ENCODE results near the gene FZD4.
"Not testable (repeated sequence)": the region's sequence is repeated elsewhere in the genome, so short reads cannot be mapped to it uniquely, and the experiment has no call there.

Gene FZD4

DNA sequence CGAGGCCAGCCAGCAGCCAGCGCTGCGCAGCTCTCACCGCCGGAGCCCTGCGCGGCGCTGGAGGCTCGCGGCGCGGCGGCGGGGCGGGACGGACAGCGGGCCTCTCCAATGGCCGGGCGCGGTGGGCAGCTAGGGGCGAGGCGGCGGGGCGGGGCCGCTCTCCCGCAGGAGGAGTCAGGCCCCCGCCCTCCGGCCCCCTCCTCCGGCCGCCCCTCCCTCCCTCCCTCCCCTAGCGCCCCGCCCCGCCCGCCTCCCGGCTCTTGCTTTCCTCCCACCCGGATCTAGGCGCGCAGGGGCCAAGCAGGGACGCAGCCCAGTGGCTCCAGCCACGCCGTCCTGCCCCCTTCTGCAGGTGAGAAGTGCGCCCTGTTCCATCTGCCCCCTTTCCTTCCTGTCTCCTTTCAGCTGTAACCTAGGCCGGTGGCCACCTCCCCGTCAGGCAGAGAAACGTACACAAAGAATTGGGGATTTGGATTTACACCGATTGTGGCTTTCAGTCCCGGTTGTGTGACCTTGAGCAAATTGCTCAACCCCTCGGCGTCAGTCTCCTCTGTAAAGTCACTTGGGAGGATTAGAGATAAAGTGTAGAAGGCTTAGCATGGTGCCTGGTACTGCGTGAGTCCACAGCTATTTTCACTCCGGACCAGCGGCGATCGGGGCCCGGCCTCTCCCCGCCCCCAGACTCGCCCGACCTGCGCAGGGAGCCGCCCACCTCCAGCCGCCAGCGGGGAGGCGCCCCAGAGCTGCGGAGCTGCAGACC lies at the start of gene FZD4:
TSS of gene FZD4 (minus strand) at position 35 of the 760 bp plus-strand sequence. CDS start 310 bp downstream, outside the sequence.
- DNase-seq (ENCODE audit: low spot score): peak; percentile 99

DNA sequence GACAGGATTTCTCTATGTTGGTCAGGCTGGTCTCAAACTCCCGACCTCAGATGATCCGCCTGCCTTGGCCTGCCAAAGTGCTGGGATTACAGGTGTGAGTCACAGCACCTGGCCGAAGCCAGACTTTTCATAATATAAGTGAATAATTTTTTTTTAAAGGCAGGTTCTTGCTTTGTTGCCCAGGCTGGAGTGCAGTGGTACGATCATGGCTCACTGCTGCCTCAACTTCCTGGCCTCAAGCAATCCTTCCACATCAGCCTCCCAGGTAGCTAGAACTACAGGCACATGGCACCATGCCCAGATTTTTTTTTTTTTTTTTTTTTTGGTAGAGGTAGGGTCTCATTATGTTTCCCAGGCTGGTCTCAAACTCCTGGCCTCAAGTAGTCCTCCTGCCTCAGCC lies 49.1 kb upstream of the FZD4 start:
- not testable (repeated sequence) for DNase-seq (ENCODE audit: low spot score)

DNA sequence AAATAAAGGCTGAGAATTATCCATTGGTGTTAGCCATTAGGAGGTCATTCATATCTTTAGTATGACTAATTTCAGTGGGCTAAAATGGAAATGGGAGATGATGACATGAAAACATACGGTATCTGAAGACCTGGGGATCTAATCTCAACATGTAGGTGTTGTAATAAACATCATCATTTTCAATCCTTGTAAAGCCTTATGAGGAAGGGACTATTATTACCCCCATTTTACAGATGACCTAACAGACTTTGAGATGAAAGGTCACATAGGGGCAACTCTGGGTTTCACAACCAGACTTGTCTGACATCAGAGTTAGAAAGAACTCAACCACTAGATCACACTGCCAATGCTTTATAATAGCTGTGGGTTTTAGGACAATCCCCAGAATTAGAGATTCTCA lies 47.7 kb upstream of the FZD4 start:
- no peak for DNase-seq (ENCODE audit: low spot score)

DNA sequence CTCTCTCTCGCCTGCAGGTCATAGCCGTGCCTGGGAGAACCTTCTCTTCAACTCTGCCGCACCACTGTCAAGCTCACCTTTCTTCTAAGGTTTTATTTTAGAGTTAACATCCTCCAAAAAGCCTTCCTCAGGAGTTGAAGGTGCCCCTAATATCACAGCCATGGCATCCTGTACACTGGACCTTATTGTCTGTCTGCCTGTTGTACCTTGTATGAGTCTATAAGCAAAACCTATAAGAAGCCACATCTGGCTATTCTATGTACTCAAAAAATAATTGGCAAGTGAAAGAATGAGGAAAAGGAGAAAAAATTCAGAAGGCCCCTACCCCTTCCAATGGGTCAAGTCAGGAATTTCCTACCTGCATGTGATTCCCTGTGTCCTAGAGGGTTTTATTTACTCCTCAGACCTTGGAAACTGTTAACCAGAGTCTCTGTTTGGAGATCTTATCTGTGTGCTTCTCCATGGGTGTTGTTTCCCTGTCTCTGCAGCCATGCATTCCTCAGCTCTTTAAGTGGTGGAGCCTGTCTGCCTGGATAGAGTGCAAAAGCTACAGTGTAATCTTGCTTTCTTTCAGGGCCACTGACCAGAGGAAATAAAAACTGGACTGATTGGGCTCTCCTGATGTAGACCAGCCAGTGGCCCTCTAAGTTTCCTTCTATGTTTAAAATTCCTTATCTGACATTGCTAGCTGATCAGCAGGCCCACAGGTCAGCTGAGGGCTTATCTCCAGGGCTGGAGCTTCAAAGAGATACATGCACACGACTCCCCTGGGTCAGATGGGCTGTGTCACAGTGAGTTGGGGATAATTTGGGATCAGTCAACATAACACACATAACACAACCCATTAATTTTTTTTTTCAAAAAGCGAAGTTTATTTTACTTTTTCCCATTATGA lies 44.9 kb upstream of the FZD4 start:
- peak; percentile 19 for DNase-seq (ENCODE audit: low spot score)

DNA sequence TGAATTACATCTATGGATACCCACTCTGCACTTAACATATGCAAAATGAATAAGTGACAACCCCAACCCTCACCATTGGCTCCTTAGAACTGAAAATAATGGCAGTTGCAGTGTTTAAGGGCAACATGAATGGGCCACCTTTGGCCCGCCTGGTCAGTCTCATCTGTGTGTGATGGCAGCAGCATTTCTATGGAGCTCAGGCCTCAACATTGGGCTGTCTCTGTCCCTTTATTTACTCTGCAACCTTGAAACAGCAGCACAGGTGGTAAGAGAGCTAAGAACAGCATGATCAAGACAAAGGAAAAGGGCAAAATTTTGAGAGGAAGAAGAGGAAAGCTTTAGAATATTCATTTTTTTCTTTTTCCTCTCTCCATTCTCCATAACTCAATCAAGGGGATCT lies 44.2 kb upstream of the FZD4 start:
- no peak for DNase-seq (ENCODE audit: low spot score)

DNA sequence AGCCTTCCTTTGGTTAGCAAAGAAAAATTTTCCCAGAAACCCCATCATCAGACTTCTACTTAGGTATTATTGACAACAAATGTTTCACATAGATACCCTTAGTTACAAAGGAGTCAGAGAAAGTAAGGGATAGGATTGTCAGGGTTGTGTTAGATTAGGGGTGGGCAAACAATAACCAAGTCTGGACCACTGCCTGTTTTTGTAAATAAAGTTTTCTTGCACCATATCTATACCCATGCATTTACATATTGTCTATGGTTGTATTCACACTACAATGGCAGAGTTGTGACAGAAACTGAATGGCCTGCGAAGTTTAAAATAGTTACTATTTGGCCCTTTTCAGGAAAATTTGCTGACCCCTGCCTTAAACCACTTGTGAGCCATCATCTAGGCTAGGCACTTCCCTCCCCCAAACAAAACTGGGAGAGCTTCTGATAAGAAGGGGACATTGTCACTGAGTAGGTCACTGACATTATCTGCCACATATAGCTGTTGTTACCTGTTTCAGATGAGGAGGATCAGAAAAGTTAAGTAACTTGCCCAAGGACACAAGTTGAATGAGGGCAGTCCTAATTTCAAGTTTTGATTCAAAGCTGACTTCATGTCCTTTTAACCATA lies 41.9 kb upstream of the FZD4 start:
- no peak for DNase-seq (ENCODE audit: low spot score)

DNA sequence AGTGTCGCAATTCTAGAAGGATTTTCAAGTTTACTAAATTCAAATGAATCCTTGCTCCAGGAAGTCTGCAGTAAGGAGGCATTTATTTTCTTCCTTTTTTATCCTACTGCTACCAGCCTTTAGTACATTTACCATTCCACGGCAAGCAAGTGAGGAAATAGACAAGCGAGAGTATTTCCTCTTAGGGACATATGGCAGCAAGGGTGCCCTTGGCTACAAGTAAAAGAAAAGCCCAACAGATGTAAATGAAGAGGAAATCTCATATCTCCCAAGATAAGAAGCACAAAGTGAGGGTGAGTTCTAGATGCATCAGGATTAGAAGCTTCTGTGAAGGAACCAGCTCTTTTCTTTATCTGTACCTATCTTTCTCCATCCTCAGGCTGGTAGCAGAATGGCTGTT lies 37.8 kb upstream of the FZD4 start:
- DNase-seq (ENCODE audit: low spot score): no peak

DNA sequence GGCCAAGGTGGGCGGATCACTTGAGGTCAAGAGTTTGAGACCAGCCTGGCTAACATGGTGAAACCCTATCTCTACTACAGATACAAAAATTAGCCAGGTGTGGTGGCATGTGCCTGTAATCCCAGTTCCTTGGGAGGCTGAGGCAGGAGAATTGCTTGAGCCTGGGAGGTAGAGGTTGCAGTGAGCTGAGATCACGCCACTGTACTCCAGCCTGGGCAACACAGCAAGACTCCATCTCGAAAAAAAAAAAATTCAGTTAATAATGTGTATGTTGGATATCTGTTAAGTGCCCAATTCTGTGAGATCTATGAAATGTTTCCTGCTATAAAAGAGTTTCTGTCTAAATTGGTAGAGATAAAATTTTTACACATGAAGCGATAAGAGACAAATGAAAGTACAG lies 37.1 kb upstream of the FZD4 start:
- DNase-seq (ENCODE audit: low spot score): not testable (repeated sequence)

DNA sequence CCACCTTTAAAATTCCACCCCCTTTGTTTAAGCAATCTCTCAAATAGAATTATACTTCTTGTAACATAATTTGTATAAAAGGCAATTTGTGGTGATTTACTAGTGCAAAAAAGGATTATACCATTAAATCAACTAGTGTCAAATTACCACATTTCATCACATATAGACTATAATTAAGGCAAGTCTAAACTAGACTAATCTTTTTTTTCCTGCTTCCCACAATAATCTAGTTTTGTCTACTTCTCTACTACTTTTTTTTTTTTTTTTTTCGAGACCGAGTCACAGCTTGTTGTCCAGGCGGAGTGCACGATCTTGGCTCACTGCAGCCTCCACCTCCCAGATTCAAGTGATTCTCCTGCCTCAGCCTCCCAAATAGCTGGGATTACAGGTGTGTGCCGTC lies 36.1 kb upstream of the FZD4 start:
- no peak for DNase-seq (ENCODE audit: low spot score)

DNA sequence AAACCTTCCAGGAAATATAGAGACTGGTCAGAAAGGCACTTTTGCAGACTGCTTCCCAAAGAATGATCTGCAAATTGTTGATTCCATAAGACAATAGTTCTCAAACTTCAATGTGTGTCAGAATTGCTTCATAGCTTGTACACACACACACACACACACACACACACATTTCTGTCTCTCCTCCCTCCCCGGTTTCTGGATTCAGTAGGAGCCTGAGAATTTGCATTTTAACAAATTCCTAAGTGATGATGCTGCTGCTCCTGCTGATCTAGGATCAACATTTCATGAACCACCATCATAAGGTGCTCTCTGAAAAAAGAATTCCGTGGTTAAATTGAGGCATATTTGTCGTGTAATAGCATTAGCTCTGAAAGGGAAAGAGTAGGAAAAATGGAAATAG lies 35.3 kb upstream of the FZD4 start:
- DNase-seq (ENCODE audit: low spot score): peak; percentile 52

DNA sequence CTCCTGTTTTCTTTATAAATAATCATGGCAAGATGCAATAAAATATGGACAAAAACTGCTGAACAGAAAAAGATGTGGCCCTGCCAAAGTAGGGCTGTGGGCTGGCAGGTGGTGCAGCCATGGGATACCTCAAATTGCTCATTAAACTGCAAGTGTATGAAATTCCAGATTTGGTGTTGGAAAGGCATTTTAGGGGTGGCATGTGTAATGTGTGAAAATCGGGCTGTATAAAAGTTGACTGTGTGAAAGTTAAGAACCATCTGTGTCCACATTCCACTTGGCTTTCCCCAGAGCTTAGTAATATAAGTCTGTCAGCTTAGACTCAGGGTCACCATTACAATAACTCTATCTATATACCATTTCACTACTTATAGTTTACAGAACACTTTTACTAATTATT lies 34.8 kb upstream of the FZD4 start:
- DNase-seq (ENCODE audit: low spot score): no peak

DNA sequence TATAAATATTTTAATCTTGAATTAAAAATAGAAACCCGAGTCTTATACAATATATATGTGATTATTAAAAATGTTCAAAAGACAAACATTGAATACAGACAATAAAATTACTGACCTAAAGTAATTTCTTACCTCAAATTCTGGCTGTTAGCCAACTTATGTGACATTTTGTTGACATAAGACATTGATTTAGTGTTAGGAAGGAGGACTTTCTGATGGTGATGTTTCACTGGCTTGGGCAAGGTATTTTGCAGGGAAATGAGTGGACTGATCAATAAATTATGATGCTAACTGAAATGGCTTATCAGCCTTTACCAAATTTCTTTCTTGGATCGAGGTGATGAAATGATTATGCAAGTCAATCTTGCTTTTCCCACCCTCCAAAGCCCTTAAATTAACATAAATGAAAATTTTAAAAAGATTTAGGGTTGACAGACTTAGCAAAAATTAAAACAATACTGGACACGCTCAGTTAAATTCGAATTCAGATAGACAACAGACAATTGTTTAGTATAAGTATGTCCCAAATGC lies 33.2 kb upstream of the FZD4 start:
- no peak for DNase-seq (ENCODE audit: low spot score)

DNA sequence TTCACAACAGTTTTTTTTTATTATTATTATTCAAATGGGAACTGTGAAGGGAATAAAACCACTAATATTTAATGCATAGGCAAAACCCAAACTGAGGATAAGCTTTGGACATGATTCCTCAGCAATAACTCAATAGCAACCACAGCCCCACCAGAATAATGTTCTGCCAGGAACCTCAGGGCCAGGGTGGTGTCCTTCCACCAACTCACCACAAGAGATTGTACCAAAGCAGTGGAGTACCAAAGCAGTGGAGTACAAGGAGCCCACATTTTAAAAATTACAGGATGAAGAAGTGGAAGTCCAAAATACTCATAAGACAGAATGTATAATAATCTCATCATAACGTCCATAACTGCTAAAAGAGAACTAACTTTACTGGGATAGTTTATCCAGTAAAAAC lies 32.5 kb upstream of the FZD4 start:
- no peak for DNase-seq (ENCODE audit: low spot score)

DNA sequence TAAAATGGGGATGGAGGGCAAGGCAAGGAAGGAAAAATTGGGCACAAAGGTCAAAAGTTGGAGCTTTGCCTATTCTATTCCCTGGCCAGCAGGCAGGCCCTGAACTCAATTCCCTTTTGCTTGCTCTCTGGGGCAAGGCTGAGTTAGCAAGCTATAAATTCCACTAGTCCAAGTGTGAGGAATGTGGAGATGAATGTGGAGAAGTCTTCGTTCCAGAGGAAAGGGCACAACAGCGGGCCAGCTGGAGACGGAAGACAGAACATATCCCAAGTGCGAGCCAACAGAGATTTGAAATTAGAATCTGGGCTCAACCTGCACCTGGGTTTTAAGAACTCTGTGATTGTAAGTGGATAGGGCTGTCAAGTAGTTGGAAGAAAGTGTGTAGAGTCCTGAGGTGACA lies 29.5 kb upstream of the FZD4 start:
- no peak for DNase-seq (ENCODE audit: low spot score)

DNA sequence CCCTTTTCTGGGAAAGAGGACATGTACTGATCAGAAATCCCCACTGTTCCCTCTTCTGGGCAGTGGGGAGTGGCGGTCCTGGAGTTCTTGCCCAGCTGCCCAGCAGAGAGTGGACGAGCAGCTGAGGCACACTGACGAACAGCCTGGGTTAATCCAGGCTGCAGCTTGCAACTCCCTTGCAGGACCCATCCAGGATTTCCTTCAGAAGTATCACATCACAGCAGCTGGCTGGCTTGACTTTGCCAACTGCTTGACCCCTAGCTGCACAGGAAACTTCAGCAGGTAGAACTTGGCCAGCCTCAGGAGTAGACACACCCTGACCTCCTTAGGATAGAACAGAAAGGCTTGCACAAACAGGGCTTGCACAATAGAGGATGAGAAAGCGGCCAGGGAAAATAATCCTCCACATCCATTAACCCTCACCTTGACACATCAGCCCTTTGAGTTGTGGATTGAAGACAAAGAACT lies 27.9 kb upstream of the FZD4 start:
- no peak for DNase-seq (ENCODE audit: low spot score)

DNA sequence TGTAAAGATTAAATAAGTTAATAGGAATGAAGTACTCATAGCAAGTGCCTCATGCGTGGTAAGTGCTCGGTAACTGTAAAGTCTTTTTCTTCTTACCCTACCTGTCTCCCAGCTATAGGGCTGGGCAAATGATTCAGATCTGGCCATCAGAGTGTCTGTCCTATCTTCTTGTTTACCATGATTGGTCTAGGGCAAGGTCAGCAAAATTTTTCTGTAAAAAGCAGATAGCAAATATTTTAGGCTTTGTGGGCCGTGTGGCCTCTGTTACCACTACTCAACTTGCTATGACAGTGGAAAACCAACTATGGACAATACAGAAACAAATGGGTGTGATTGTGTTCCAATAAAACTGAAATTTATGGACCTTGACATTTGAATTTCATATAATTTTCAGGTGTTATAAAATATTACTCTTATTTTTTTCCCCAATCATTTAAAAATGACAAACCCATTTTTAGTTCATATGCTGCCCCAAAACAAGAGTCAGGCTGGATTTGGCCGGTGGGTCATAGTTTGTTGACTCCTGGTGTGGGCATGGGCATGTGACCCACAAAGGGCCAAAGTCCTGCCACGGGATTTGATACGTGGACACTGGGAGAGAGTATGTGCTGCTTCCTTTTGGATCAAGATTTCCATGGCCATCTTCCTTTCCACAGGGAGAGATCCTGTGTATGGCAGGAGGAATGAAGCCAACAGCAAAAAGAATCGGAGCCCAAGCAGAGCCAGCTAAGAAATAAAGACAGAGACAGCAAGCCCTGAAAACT lies 26.8 kb upstream of the FZD4 start:
- DNase-seq (ENCODE audit: low spot score): no peak

DNA sequence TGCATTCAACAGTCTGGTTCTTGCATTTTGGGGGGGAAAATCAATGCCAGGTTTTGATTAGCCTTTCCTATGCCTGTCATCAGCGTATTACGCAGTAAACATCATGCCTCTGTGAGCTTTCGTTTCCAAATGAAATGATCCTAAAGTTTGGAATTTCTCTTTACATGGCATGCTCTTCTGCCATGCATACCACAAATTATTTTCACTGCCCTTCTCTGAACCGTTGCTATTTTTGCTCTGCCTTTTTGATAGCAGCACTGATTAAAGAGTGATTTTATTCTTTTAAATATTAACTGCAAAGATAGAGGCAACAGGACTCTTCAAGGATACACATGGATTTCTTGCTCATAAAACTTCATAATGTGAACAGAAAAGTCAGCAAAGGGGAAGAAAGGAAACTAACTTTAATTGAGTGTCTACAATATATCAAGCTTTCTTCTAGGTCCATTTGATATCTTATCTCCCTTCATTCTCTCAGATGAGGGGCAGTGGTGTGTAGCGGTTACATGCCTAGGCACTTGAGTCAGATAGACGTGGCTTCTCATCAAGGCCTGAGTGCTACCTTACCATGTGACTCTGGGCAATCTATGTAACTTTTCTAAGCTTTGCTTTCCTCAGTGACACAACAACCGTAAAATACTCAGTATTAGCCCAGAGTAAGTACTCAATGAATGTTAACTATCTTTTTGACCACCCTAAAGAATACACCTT lies 25.0 kb upstream of the FZD4 start:
- DNase-seq (ENCODE audit: low spot score): no peak

DNA sequence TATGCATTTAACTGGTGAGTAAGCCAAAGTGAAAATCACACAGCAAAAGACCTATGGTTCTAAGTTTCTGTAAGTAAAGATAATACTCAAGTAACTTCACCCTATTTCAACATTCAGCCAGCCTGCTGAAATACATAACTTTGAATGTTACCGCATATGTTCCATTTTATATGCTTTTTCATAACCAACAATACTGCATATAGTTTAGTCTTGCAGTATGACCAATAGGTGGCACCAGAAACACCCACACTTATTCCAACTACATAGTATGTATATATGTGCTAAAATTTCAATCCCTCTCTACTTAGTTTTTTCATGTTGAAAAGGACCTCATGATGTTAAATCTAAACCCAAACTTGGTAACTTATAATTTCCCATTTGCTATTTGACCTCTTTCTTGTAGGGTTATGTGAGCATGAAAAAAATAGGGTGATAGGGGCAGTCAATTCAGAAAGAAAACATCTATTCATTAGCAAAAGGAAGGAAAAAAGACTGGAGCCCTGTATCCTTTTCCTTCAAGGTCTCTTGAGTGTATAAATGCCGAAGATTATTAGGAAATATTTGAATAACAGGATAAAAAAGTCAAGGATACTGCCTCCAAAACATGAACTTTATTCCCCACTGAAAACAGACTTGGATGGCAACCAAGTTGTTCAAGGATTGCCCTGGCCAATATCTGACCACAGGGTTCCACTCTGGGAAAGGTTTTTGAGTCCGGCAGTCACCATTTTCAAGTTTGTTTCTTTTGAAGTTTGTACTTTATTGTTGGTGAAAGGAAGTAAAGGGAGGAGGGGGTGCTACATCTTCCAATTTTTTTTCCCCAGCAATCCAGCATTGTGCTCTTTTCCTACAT lies 23.8 kb upstream of the FZD4 start:
- no peak for DNase-seq (ENCODE audit: low spot score)

DNA sequence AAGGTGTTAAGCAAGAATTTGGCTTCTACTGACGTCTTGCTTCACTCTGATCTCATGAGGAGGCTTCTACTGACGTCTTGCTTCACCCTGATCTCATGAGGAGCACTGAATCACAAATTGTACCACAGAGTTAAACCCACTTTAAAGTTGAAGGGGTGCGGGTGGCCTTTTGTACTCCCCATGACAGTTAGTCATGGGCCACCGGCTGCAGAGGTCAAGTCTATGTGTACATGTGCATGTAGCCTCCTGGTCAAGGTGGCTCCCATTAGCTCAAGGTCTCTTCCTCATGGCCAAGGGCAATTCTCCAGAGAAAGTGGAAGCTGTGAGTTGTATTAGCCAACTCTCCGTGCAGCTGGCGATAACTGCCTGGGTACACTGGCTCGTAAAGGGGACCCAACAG lies 23.1 kb upstream of the FZD4 start:
- DNase-seq (ENCODE audit: low spot score): no peak

DNA sequence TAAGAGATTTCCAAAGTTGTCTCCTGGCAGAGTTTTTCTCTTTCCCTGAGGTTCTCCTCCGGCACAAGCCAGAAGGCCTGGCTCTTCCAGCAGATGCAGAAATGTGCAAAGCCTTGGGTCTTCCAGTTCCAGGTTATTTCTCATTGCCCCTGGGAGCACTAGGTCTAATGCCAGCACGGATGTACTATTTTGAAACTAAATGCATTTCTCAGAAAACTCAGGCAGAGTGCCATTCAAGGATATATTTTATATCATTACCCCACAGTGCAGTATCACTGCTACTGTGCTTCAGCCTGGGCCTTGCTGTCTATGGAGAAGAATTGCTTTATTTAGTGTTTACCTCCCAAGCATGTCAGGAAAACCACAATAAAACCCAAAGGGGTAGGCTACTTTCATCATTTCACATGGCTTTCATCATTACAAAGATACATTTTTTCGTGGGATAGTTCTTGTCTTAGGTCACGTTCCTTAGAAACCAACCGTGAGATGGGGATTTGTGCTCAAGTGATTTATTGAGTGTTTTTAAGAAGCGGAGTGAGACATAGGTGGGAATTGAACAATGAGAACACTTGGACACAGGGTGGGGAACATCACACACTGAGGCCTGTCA lies 22.4 kb upstream of the FZD4 start:
- DNase-seq (ENCODE audit: low spot score): no peak

Measured in AG20443 (cell line).